Femur (tissue), 1 donor: ENCODE results near the gene UNG.

Experiments used
- DNase-seq: peaks from one replicate; pipeline ENCODE4 v3.0.0-alpha.2; 2017

Gene UNG

GRCh38 chr12:109157986-109158385 is 60.6 kb downstream of the UNG start:
- DNase-seq, result no peak

- no peak for DNase-seq
Measured at GRCh38 chr12:109160433-109160832, 63.0 kb downstream of the UNG start.
